K562 (cell line): Measurements from ENCODE around the gene PCMTD2. TPM values are rescaled to one million over a fixed set of nuclear protein-coding genes. Genes with fewer than 3 reads are reported as not detected.
A peak's percentile ranks its signal among the peaks of the same experiment; 100 is the strongest.

Source experiments
- DACH1 ChIP-seq: fragments of 450-650 bp; IDR thresholded peaks from 2 replicates; pipeline ENCODE4 v1.6.1; 2018; ENCODE audit not compliant: partially characterized antibody
- ESRRB ChIP-seq: fragments of 250-450 bp; sonication (Bioruptor Pico); IDR thresholded peaks from 2 replicates; pipeline ENCODE4 v1.5.0; 2020; ENCODE audit warnings: mild to moderate bottlenecking, moderate library complexity, borderline replicate concordance
- FOXO4 ChIP-seq: fragments of 450-650 bp; formaldehyde crosslinking; IDR thresholded peaks from 2 replicates; pipeline ENCODE4 v1.4.0; 2020; ENCODE audit warnings: mild to moderate bottlenecking, moderate library complexity
- GTF3C2 ChIP-seq: IDR thresholded peaks from 3 replicates; pipeline ENCODE4 v1.6.1; 2011; ENCODE audit warnings: borderline replicate concordance, mild to moderate bottlenecking, moderate library complexity; ENCODE audit not compliant: insufficient read length; ENCODE audit errors: extremely low read depth
- NR1H2 ChIP-seq: sonication (generic); formaldehyde crosslinking; IDR thresholded peaks from 2 replicates; pipeline ENCODE4 v1.4.0; 2020; ENCODE audit warnings: mild to moderate bottlenecking, missing genetic modification reagents
- PHTF2 ChIP-seq: fragments of 250-450 bp; sonication (Bioruptor Pico); IDR thresholded peaks from 2 replicates; pipeline ENCODE4 v1.5.0; 2021; ENCODE audit warnings: mild to moderate bottlenecking
- SMAD4 ChIP-seq: fragments of 250-450 bp; sonication (Bioruptor Pico); conservative IDR thresholded peaks from 2 replicates; pipeline ENCODE4 v1.8.0; 2021; ENCODE audit warnings: inconsistent platforms, mild to moderate bottlenecking, moderate library complexity
- SMARCB1 ChIP-seq: IDR thresholded peaks from 2 replicates; pipeline ENCODE4 v1.6.1; 2011; ENCODE audit warnings: improper control_type of control experiment, low read depth; ENCODE audit not compliant: insufficient read length
- WHSC1 ChIP-seq: IDR thresholded peaks from one replicate; pipeline ENCODE4 v1.6.1; 2012; ENCODE audit warnings: low read length, control low read depth, inconsistent platforms
- ZC3H11A ChIP-seq: IDR thresholded peaks from 2 replicates; pipeline ENCODE4 v1.6.1; 2012; ENCODE audit warnings: low read depth, low read length, improper control_type of control experiment
- ZFPM2 ChIP-seq: fragments of 250-450 bp; sonication (Bioruptor Pico); IDR thresholded peaks from 2 replicates; pipeline ENCODE4 v1.5.1; 2022; ENCODE audit warnings: mild to moderate bottlenecking
- ZNF318 ChIP-seq, 2 experiments: fragments of 450-650 bp; IDR thresholded peaks; 2 replicates each; pipeline ENCODE4 v1.6.1; 2016; ENCODE audit warnings: mild to moderate bottlenecking in 2 of 2, borderline replicate concordance in 1 of 2, low read depth in 1 of 2, moderate library complexity in 1 of 2
- polyA plus RNA-seq, 8 experiments: library from polyadenylated mRNA; depleted of rRNA in 4 of 8; stranded (reverse) in 5 of 8; unstranded in 3 of 8; fragments of >200 nt; fragmentation: Nextera tagmentation in 2 of 8; fragmentation: Illumina TruSeq in 1 of 8; extraction: Ambion mirVana in 2 of 8; extraction: Trizol in 1 of 8; gene quantifications; 2 replicates each; pipeline versions ENCODE4 v1.2.1 to v1.2.3, GENCODE V29; 2011 to 2014; ENCODE audit warnings: inconsistent platforms in 1 of 8, missing spikeins in 1 of 8
- total RNA-seq, 7 experiments: library from RNA; depleted of rRNA in 6 of 7; stranded (reverse); fragments of >200 nt in 6 of 7; fragmentation: Illumina TruSeq in 2 of 7; extraction: Trizol in 2 of 7; gene quantifications; 2 replicates each; pipeline versions ENCODE4 v1.2.1 to v1.2.3, GENCODE V29; 2011 to 2021; ENCODE audit warnings: low replicate concordance in 1 of 7

PCMTD2 gene
- total and polyA plus RNA-seq, 9 of the 15 experiments (the other 6 are each of a cell fraction or from before 2014, with no cell fraction given), result 11.3 to 49.3 (median 28.4) TPM

GRCh38 chr20:64255361-64256281, at the start of gene PCMTD2 (continued):
- TF ChIP-seq GTF3C2 (no peak), ZFPM2 (CRISPR knock-in tag) (no peak), SMAD4 (no peak; the same call in 1 of the 2 replicates), ZNF318 (IDR thresholded peaks at IDR 0.05; ENCODE audit: borderline replicate concordance in 1 of 2, low read depth in 1 of 2) (no peak), FOXO4 (CRISPR knock-in tag) (no peak), WHSC1 (no peak), ESRRB (no peak), PHTF2 (CRISPR knock-in tag) (no peak), ZC3H11A (no peak), DACH1 (no peak), NR1H2 (CRISPR knock-in tag) (peak; percentile 83; the same call in 1 of the 2 replicates), SMARCB1 (no peak)
